K562 (cell line): ENCODE data around the gene ZNF385D. TPM values are rescaled to one million over a fixed set of nuclear protein-coding genes. Genes with fewer than 3 reads are reported as not detected.

ENCODE experiments used
- ATAC-seq: fragments of 200-7000 bp; cut with Tn5 transposase; 3 replicates; pipeline ENCODE4 v1.9.1; 2020; ENCODE audit warnings: moderate library complexity
- BruUV-seq: library from RNA; stranded (reverse); fragments of 400-500 nt; replicated peaks from 2 replicates; lab custom pipeline; 2021; lab: Mats Ljungman, UMichigan
- CTCF ChIA-PET: fragments of 300-600 bp; formaldehyde crosslinking; extraction: SDS; loops from one replicate; lab custom pipeline; 2021; ENCODE audit warnings: low intra/inter-chr PET ratio; lab: Yijun Ruan, JAX
- POLR2A ChIA-PET: fragments of 300-600, 350-650 bp; sonication (Branson Sonifier 250); formaldehyde crosslinking; extraction: SDS; loops from one replicate; lab custom pipeline; 2021; ENCODE audit warnings: antibody characterized with exemption, inconsistent platforms; lab: Yijun Ruan, JAX
- DNase-seq, 4 experiments: peaks; one replicate each; pipeline versions ENCODE4 v3.0.0 to v3.0.0-alpha.2; 2011 to 2018; ENCODE audit warnings: low spot score in 3 of 4, mixed read lengths in 3 of 4; ENCODE audit errors: extremely low read depth in 1 of 4
- FAIRE-seq: peaks from 2 replicates; lab custom pipeline; 2011; peaks lifted over from hg19 to GRCh38; lab: Jason Lieb, UNC
- H2AFZ ChIP-seq: 2 replicates; pipeline ENCODE4 v1.6.0; 2011; ENCODE audit warnings: low read depth, low read length, control low read depth, inconsistent platforms
- H3K27ac ChIP-seq: fragments of 200-600 bp; 3 replicates; pipeline ENCODE4 v1.8.0; 2011; ENCODE audit warnings: low read depth, mild to moderate bottlenecking, control low read depth, inconsistent platforms, low read length, moderate library complexity, mixed read lengths; ENCODE audit errors: extremely low read depth
- H3K27me3 ChIP-seq, 2 experiments: fragments of 300-600 bp in 1 of 2; 2 replicates in 1 of 2; 3 replicates in 1 of 2; pipeline versions ENCODE4 v1.6.0 to v1.8.0; 2011; ENCODE audit warnings: inconsistent platforms in 2 of 2, low read length in 2 of 2, mild to moderate bottlenecking in 1 of 2, mixed read lengths in 1 of 2, moderate library complexity in 1 of 2; ENCODE audit not compliant: control insufficient read depth in 2 of 2, insufficient read depth in 2 of 2
- H3K36me3 ChIP-seq: fragments of 300-600 bp; 3 replicates; pipeline ENCODE4 v1.8.0; 2011; ENCODE audit warnings: mild to moderate bottlenecking, low read length, inconsistent platforms; ENCODE audit not compliant: control insufficient read depth, insufficient read depth
- H3K4me1 ChIP-seq, 2 experiments: fragments of 200-600 bp in 1 of 2; replicated peaks in 1 of 2; 2 replicates in 1 of 2; 3 replicates in 1 of 2; pipeline versions ENCODE4 v1.5.1 to v1.8.0; 2011; ENCODE audit warnings: inconsistent platforms in 2 of 2, low read length in 2 of 2, mild to moderate bottlenecking in 1 of 2, mixed read lengths in 1 of 2, moderate library complexity in 1 of 2; ENCODE audit not compliant: control insufficient read depth in 2 of 2, insufficient read depth in 2 of 2
- H3K4me2 ChIP-seq: 2 replicates; pipeline ENCODE4 v1.6.1; 2011; ENCODE audit warnings: low read length, control low read depth, inconsistent platforms, mixed read lengths; ENCODE audit not compliant: insufficient read depth
- H3K4me3 ChIP-seq: fragments of 200-600 bp; sonication (generic), shearing (Covaris generic); 2 replicates; pipeline ENCODE4 v1.5.1; 2016; ENCODE audit warnings: control low read depth, inconsistent platforms
- H3K79me2 ChIP-seq: fragments of 200-600 bp; 3 replicates; pipeline ENCODE4 v1.8.0; 2011; ENCODE audit warnings: low read length, inconsistent platforms; ENCODE audit not compliant: control insufficient read depth, insufficient read depth
- H3K9ac ChIP-seq, 2 experiments: 2 replicates each; pipeline versions ENCODE4 v1.6.0 to v1.6.1; 2011; ENCODE audit warnings: low read depth in 2 of 2, low read length in 2 of 2, control low read depth in 1 of 2, inconsistent platforms in 1 of 2, mild to moderate bottlenecking in 1 of 2, mixed read lengths in 1 of 2; ENCODE audit not compliant: insufficient read depth in 1 of 2
- H3K9me1 ChIP-seq: one replicate; pipeline ENCODE4 v1.6.0; 2011; ENCODE audit warnings: inconsistent platforms, mild to moderate bottlenecking, low read length, moderate library complexity; ENCODE audit not compliant: control insufficient read depth, insufficient read depth
- H3K9me3 ChIP-seq: replicated peaks from 2 replicates; pipeline ENCODE4 v1.5.1; 2011; ENCODE audit warnings: low read depth, low read length, inconsistent platforms; ENCODE audit not compliant: control insufficient read depth, insufficient read depth
- H4K20me1 ChIP-seq: replicated peaks from 2 replicates; pipeline ENCODE4 v1.6.1; 2011; ENCODE audit warnings: low read length, inconsistent platforms, mixed read lengths; ENCODE audit not compliant: control insufficient read depth, insufficient read depth
- C11orf30 ChIP-seq: fragments of 450-650 bp; IDR thresholded peaks from 2 replicates; pipeline ENCODE4 v1.6.1; 2016; ENCODE audit warnings: low read depth, mild to moderate bottlenecking
- DACH1 ChIP-seq: fragments of 450-650 bp; IDR thresholded peaks from 2 replicates; pipeline ENCODE4 v1.6.1; 2018; ENCODE audit not compliant: partially characterized antibody
- L3MBTL2 ChIP-seq: fragments of 450-650 bp; IDR thresholded peaks from 2 replicates; pipeline ENCODE4 v1.6.1; 2016; ENCODE audit warnings: mild to moderate bottlenecking, moderate library complexity
- MTA2 ChIP-seq: fragments of 450-650 bp; IDR thresholded peaks from 2 replicates; pipeline ENCODE4 v1.6.1; 2016; ENCODE audit warnings: low read depth
- NCOA1 ChIP-seq: fragments of 450-650 bp; IDR thresholded peaks from 2 replicates; pipeline ENCODE4 v1.6.1; 2016; ENCODE audit warnings: low read depth
- POLR2G ChIP-seq: fragments of 200-400 bp; formaldehyde crosslinking; IDR thresholded peaks from 2 replicates; pipeline ENCODE4 v1.6.1; 2017; ENCODE audit warnings: low read depth, mild to moderate bottlenecking, antibody characterized with exemption, low read length, moderate library complexity
- ZNF143 ChIP-seq: sonication (generic); formaldehyde crosslinking; IDR thresholded peaks from 2 replicates; pipeline ENCODE4 v1.9.0; 2022; ENCODE audit warnings: mild to moderate bottlenecking, missing genetic modification reagents
- ZNF263 ChIP-seq: sonication (generic); formaldehyde crosslinking; IDR thresholded peaks from 2 replicates; pipeline ENCODE4 v1.8.0; 2022; ENCODE audit warnings: mild to moderate bottlenecking, missing genetic modification reagents, borderline replicate concordance
- WGBS: fragments of 100-300 bp; shearing (Covaris generic); methylation state at CpG from one replicate; pipeline ENCODE4 v1.1.6; 2016; ENCODE audit warnings: low coverage, mixed read lengths; ENCODE audit not compliant: insufficient coverage; ENCODE audit errors: missing lambda C conversion rate; 5-methylcytosine and 5-hydroxymethylcytosine counted together
- in situ Hi-C: fragments of 300-500 bp; cut with MboI; formaldehyde crosslinking; loops from 4 replicates; pipeline ENCODE4 v1.15.0; 2018; ENCODE audit warnings: inconsistent platforms, mixed read lengths
- intact Hi-C: fragments of 100-400 bp; cut with micrococcal nuclease; formaldehyde crosslinking; loops from 2 replicates; pipeline ENCODE4 v1.14.2; 2022
- polyA plus RNA-seq, 8 experiments: library from polyadenylated mRNA; depleted of rRNA in 4 of 8; stranded (reverse) in 5 of 8; unstranded in 3 of 8; fragments of >200 nt; fragmentation: Nextera tagmentation in 2 of 8; fragmentation: Illumina TruSeq in 1 of 8; extraction: Ambion mirVana in 2 of 8; extraction: Trizol in 1 of 8; gene quantifications; 2 replicates each; pipeline versions ENCODE4 v1.2.1 to v1.2.3, GENCODE V29; 2011 to 2014; ENCODE audit warnings: inconsistent platforms in 1 of 8, missing spikeins in 1 of 8
- total RNA-seq, 7 experiments: library from RNA; depleted of rRNA in 6 of 7; stranded (reverse); fragments of >200 nt in 6 of 7; fragmentation: Illumina TruSeq in 2 of 7; extraction: Trizol in 2 of 7; gene quantifications; 2 replicates each; pipeline versions ENCODE4 v1.2.1 to v1.2.3, GENCODE V29; 2011 to 2021; ENCODE audit warnings: low replicate concordance in 1 of 7

Gene ZNF385D
- total and polyA plus RNA-seq, 9 of the 15 experiments (the other 6 are each of a cell fraction or from before 2014, with no cell fraction given), result 0.14 to 1.7 (median 0.51) TPM

DNA sequence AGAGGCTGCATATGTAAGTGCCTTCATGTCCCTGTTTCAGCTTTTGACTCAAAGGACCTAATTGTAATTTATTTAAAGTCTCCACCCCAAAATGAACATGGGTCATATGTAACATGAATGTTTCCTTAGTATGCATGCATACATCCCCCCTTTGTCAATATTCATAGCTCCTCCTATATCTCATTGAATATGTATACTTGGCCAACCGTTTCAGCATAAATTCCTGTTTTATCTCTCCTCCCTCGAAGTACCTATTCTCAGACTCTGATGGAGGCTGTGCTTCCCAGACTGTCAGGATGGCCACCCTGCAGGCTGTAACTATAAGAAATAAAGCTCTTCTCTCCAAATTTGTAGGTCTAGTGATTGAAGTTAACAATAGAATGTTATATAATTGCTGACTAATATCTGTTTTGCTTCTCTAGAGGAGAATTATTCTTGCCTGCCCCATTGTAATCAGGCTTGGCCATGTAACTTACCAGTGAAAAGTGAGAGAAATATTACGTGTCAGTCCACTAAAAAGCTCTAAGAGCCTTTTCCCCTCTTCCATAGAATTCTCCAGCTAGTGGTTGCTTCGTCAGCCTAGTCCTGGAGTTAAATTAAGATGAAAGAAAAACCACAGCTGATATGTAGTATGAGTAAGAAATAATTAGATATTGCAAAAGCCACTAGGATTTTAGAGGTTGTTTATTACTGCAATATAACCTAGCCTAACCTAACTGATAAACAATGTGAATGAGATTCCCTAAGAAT lies 245.1 kb downstream of the ZNF385D start:
- no peak overlapping the region for H3K9ac ChIP-seq
- no peaks in the 10 kb centered on the region for H3K79me2 ChIP-seq
- no TSS peak for BruUV-seq
- 3% methylated on average over 4 of the region's 4 CpGs for WGBS
- intact Hi-C loops, result no loop called here
- ATAC-seq (peak; percentile 51), DNase-seq (no peak), FAIRE-seq (no peak)
- no peaks in the 10 kb centered on the region for H3K27me3 ChIP-seq
- no peaks in the 10 kb centered on the region for H4K20me1 ChIP-seq
- H3K36me3 ChIP-seq, result no peaks in the 10 kb centered on the region
- no peak overlapping the region for H3K4me3 ChIP-seq
- in situ Hi-C loops, result no loop called here
- no peaks in the 10 kb centered on the region; a peak in 1 of 5 replicates for H3K4me1 ChIP-seq
- H2AFZ ChIP-seq, result peak overlapping the region; percentile 42
- H3K9me1 ChIP-seq, result no peaks in the 10 kb centered on the region
- H3K9me3 ChIP-seq, result no peaks in the 10 kb centered on the region
- TF ChIP-seq L3MBTL2 (no peak), C11orf30 (0 out of 2 replicates have a peak, but pooled peaks have one; percentile 17), ZNF143 (CRISPR knock-in tag) (no peak), MTA2 (no peak)
- ChIA-PET POLR2A (no interaction called here), CTCF (no interaction called here)
- H3K4me2 ChIP-seq, result no peak overlapping the region
- H3K27ac ChIP-seq, result no peak overlapping the region

DNA sequence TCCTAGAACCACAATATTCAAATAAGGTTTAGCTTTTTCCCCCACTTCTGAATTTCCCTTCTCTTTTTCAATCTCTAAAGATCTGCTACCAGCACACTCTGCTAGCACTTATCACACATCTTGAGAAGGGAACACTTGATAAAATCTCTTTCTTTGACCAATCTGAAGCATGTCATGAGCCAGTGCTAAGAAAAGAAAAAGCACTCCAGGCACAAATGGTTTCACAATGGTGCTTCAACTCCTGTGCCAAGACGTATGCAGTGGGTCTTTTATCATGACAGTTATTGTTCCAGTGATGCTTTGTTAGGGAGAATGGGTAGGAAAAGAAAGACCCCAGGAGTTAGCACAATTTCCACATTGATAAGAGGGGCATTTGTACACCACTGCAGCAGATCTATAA lies 248.4 kb downstream of the ZNF385D start:
- no peak overlapping the region for H3K4me3 ChIP-seq
- no peaks in the 10 kb centered on the region for H3K36me3 ChIP-seq
- H3K79me2 ChIP-seq, result no peaks in the 10 kb centered on the region
- H3K27me3 ChIP-seq, result no peaks in the 10 kb centered on the region
- intact Hi-C loops (no loop called here), in situ Hi-C loops (no loop called here)
- ChIA-PET POLR2A (no interaction called here), CTCF (no interaction called here)
- ATAC-seq (no peak), DNase-seq (no peak), FAIRE-seq (no peak)
- H3K9me1 ChIP-seq, result no peaks in the 10 kb centered on the region
- no peaks in the 10 kb centered on the region for H3K9me3 ChIP-seq
- H2AFZ ChIP-seq, result no peak overlapping the region
- H3K9ac ChIP-seq, result no peak overlapping the region
- H3K4me2 ChIP-seq, result no peak overlapping the region
- no peaks in the 10 kb centered on the region for H4K20me1 ChIP-seq
- BruUV-seq, result no TSS peak
- WGBS, result 20% methylated on average over 1 of the region's 1 CpG
- H3K27ac ChIP-seq, result no peak overlapping the region
- no peaks in the 10 kb centered on the region; a peak in 1 of 5 replicates for H3K4me1 ChIP-seq
- TF ChIP-seq ZNF263 (CRISPR knock-in tag), result no peak
- TF ChIP-seq NCOA1, result no peak
- no peak for TF ChIP-seq POLR2G
- TF ChIP-seq DACH1, result no peak
